Panc1 (cell line): ENCODE measurements around the gene LRIG3. TPM values are rescaled to one million over a fixed set of nuclear protein-coding genes. Genes with fewer than 3 reads are reported as not detected.

Source experiments
- ATAC-seq: fragments of 200-7000 bp; cut with Tn5 transposase; 2 replicates; pipeline ENCODE4 v1.9.1; 2020; ENCODE audit warnings: mild to moderate bottlenecking, moderate library complexity
- BruUV-seq: library from RNA; stranded (reverse); fragments of 400-500 nt; replicated peaks from 2 replicates; lab custom pipeline; 2021; lab: Mats Ljungman, UMichigan
- CTCF ChIA-PET: fragments of 300-600 bp; sonication (Branson Sonifier 250); formaldehyde crosslinking; loops from one replicate; lab custom pipeline; 2022; ENCODE audit warnings: antibody characterized with exemption; lab: Charles Lee
- POLR2A ChIA-PET: fragments of 300-600 bp; sonication (Branson Sonifier 250); formaldehyde crosslinking; loops from one replicate; lab custom pipeline; 2022; ENCODE audit warnings: antibody characterized with exemption; lab: Charles Lee
- DNase-seq: peaks from one replicate; pipeline ENCODE4 v3.0.0-alpha.2; 2010; ENCODE audit warnings: low read depth, low spot score
- H3K27ac ChIP-seq: 2 replicates; pipeline ENCODE4 v1.5.1; 2011; ENCODE audit warnings: mild to moderate bottlenecking, low read length, inconsistent platforms
- H3K27me3 ChIP-seq: fragments of 200-500 bp; sonication (Bioruptor generic); 2 replicates; pipeline ENCODE4 v1.6.0; 2014; ENCODE audit warnings: low read length, inconsistent platforms; ENCODE audit not compliant: control insufficient read depth, insufficient read depth
- H3K36me3 ChIP-seq: fragments of 200-500 bp; sonication (Bioruptor generic); 2 replicates; pipeline ENCODE4 v1.5.1; 2014; ENCODE audit warnings: inconsistent platforms, mild to moderate bottlenecking, low read length, moderate library complexity; ENCODE audit not compliant: control insufficient read depth, insufficient read depth
- H3K4me1 ChIP-seq: 2 replicates; pipeline ENCODE4 v1.5.1; 2011; ENCODE audit warnings: inconsistent platforms, mild to moderate bottlenecking, low read length, moderate library complexity; ENCODE audit not compliant: control insufficient read depth, insufficient read depth
- H3K4me3 ChIP-seq, 2 experiments: 2 replicates each; pipeline ENCODE4 v1.5.1; 2011 to 2012; ENCODE audit warnings: low read depth in 2 of 2, low read length in 2 of 2, mild to moderate bottlenecking in 2 of 2, inconsistent platforms in 1 of 2, moderate library complexity in 1 of 2
- H3K9me3 ChIP-seq: fragments of 200-500 bp; sonication (Bioruptor generic); 2 replicates; pipeline ENCODE4 v1.5.1; 2014; ENCODE audit warnings: low read depth, mild to moderate bottlenecking, inconsistent platforms, low read length, moderate library complexity; ENCODE audit not compliant: control insufficient read depth, insufficient read depth
- POLR2AphosphoS5 ChIP-seq: IDR thresholded peaks from 2 replicates; pipeline ENCODE4 v1.6.1; 2012; ENCODE audit warnings: mild to moderate bottlenecking, low read depth, low read length, moderate library complexity
- SIN3A ChIP-seq: IDR thresholded peaks from 2 replicates; pipeline ENCODE4 v1.6.1; 2012; ENCODE audit warnings: low read depth, mild to moderate bottlenecking, low read length, moderate library complexity, borderline replicate concordance; ENCODE audit not compliant: insufficient read depth
- TCF7L2 ChIP-seq: IDR thresholded peaks from 2 replicates; pipeline ENCODE4 v1.6.1; 2011; ENCODE audit warnings: mild to moderate bottlenecking, low read depth, low read length, inconsistent platforms
- in situ Hi-C: cut with HindIII; loops from 2 replicates; pipeline ENCODE4 v1.10.0; 2016; ENCODE audit warnings: low sequenced_read_pairs, low pct_unique_long_range_greater_than_20kb
- intact Hi-C: fragments of 100-400 bp; cut with micrococcal nuclease; formaldehyde crosslinking; loops from one replicate; pipeline ENCODE4 v1.10.0; 2022; ENCODE audit not compliant: unreplicated experiment
- total RNA-seq: library from RNA; stranded (reverse); gene quantifications from one replicate; pipeline ENCODE4 v1.2.1, GENCODE V29; 2021; ENCODE audit not compliant: unreplicated experiment
- TF ChIP-seq, protein P1 (sequence below): fragments of 450-650 bp; IDR thresholded peaks from 2 replicates; pipeline ENCODE4 v1.5.1; 2017; ENCODE audit warnings: mild to moderate bottlenecking
- TF ChIP-seq, protein P2 (sequence below), 2 experiments: IDR thresholded peaks; 2 replicates each; pipeline ENCODE4 v1.6.1; 2011 to 2012; ENCODE audit warnings: low read depth in 2 of 2, control low read depth in 1 of 2, low read length in 1 of 2, mild to moderate bottlenecking in 1 of 2, moderate library complexity in 1 of 2; ENCODE audit not compliant: insufficient read depth in 1 of 2

Gene LRIG3
- total RNA-seq, 1 experiment from 2014 or later, result 12.1 TPM

GRCh38 chr12:58888131-58888783 lies 32.0 kb downstream of the LRIG3 start:
- intact Hi-C loops, result no loop called here
- H3K9me3 ChIP-seq, result no peaks in the 10 kb centered on the region
- TF ChIP-seq, protein P1, sequence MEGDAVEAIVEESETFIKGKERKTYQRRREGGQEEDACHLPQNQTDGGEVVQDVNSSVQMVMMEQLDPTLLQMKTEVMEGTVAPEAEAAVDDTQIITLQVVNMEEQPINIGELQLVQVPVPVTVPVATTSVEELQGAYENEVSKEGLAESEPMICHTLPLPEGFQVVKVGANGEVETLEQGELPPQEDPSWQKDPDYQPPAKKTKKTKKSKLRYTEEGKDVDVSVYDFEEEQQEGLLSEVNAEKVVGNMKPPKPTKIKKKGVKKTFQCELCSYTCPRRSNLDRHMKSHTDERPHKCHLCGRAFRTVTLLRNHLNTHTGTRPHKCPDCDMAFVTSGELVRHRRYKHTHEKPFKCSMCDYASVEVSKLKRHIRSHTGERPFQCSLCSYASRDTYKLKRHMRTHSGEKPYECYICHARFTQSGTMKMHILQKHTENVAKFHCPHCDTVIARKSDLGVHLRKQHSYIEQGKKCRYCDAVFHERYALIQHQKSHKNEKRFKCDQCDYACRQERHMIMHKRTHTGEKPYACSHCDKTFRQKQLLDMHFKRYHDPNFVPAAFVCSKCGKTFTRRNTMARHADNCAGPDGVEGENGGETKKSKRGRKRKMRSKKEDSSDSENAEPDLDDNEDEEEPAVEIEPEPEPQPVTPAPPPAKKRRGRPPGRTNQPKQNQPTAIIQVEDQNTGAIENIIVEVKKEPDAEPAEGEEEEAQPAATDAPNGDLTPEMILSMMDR, result no peak
- TF ChIP-seq, protein P2, sequence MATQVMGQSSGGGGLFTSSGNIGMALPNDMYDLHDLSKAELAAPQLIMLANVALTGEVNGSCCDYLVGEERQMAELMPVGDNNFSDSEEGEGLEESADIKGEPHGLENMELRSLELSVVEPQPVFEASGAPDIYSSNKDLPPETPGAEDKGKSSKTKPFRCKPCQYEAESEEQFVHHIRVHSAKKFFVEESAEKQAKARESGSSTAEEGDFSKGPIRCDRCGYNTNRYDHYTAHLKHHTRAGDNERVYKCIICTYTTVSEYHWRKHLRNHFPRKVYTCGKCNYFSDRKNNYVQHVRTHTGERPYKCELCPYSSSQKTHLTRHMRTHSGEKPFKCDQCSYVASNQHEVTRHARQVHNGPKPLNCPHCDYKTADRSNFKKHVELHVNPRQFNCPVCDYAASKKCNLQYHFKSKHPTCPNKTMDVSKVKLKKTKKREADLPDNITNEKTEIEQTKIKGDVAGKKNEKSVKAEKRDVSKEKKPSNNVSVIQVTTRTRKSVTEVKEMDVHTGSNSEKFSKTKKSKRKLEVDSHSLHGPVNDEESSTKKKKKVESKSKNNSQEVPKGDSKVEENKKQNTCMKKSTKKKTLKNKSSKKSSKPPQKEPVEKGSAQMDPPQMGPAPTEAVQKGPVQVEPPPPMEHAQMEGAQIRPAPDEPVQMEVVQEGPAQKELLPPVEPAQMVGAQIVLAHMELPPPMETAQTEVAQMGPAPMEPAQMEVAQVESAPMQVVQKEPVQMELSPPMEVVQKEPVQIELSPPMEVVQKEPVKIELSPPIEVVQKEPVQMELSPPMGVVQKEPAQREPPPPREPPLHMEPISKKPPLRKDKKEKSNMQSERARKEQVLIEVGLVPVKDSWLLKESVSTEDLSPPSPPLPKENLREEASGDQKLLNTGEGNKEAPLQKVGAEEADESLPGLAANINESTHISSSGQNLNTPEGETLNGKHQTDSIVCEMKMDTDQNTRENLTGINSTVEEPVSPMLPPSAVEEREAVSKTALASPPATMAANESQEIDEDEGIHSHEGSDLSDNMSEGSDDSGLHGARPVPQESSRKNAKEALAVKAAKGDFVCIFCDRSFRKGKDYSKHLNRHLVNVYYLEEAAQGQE (IDR thresholded peaks at IDR 0.05; ENCODE audit: insufficient read depth in 1 of 2, low read depth in 2 of 2, low read length in 1 of 2), result no peak
- TF ChIP-seq SIN3A (no peak), POLR2AphosphoS5 (no peak), TCF7L2 (no peak)
- peaks cover 15% of the 10 kb centered on the region; the same call in 1 of the 2 replicates for H3K36me3 ChIP-seq
- DNase-seq (no peak), ATAC-seq (no peak)
- no peaks in the 10 kb centered on the region for H3K27me3 ChIP-seq
- H3K4me3 ChIP-seq, result no peak overlapping the region
- no peaks in the 10 kb centered on the region for H3K4me1 ChIP-seq
- BruUV-seq, result no TSS peak
- in situ Hi-C loops, result no loop called here
- POLR2A ChIA-PET, result no interaction called here
- H3K27ac ChIP-seq, result no peak overlapping the region
- CTCF ChIA-PET, result no interaction called here

- intact Hi-C loops (no loop called here), in situ Hi-C loops (no loop called here)
- no peak for ATAC-seq
- DNase-seq, result no peak
- TF ChIP-seq, protein P1, result no peak
- TF ChIP-seq, protein P2 (IDR thresholded peaks at IDR 0.05; ENCODE audit: insufficient read depth in 1 of 2, low read depth in 2 of 2, low read length in 1 of 2), result no peak
- no peak for TF ChIP-seq TCF7L2
- TF ChIP-seq POLR2AphosphoS5, result no peak
- TF ChIP-seq SIN3A, result no peak
- POLR2A ChIA-PET, result interaction anchor here (0.6 kb wide), 1 partner anchor 932 kb away, joined by 5 read pairs; no protein-coding TSS in a partner anchor
- BruUV-seq, result no TSS peak
- no peaks in the 10 kb centered on the region for H3K4me1 ChIP-seq
- no peaks in the 10 kb centered on the region for H3K9me3 ChIP-seq
- CTCF ChIA-PET, result no interaction called here
- H3K27ac ChIP-seq, result no peak overlapping the region
- H3K27me3 ChIP-seq, result no peaks in the 10 kb centered on the region
- peaks cover 20% of the 10 kb centered on the region; the same call in 1 of the 2 replicates for H3K36me3 ChIP-seq
- H3K4me3 ChIP-seq, result no peak overlapping the region
Observed at GRCh38 chr12:58887068-58887467, 33.2 kb downstream of the LRIG3 start.
